Osteocyte (in vitro differentiated cells): ENCODE data around the gene S1PR4. TPM values are rescaled to one million over a fixed set of nuclear protein-coding genes. Genes with fewer than 3 reads are reported as not detected.

Experiments used
- DNase-seq: peaks from one replicate; pipeline ENCODE4 v3.0.0; 2021; ENCODE audit warnings: mixed read lengths; ENCODE audit not compliant: unreplicated experiment; ENCODE audit errors: extremely low spot score
- H3K27ac Mint-ChIP-seq: one replicate; pipeline ENCODE4 v1.8.0; 2021; ENCODE audit warnings: mild to moderate bottlenecking, mixed read lengths; ENCODE audit not compliant: unreplicated experiment
- H3K27me3 Mint-ChIP-seq: one replicate; pipeline ENCODE4 v1.8.0; 2021; ENCODE audit warnings: mixed read lengths; ENCODE audit not compliant: unreplicated experiment
- H3K36me3 Mint-ChIP-seq: one replicate; pipeline ENCODE4 v1.8.0; 2021; ENCODE audit warnings: mixed read lengths; ENCODE audit not compliant: unreplicated experiment
- H3K4me1 Mint-ChIP-seq: one replicate; pipeline ENCODE4 v1.8.0; 2021; ENCODE audit warnings: mixed read lengths; ENCODE audit not compliant: unreplicated experiment
- H3K4me3 Mint-ChIP-seq: one replicate; pipeline ENCODE4 v1.8.0; 2021; ENCODE audit warnings: mild to moderate bottlenecking, moderate library complexity, mixed read lengths; ENCODE audit not compliant: unreplicated experiment
- H3K9me3 Mint-ChIP-seq: one replicate; pipeline ENCODE4 v1.8.0; 2021; ENCODE audit warnings: mixed read lengths; ENCODE audit not compliant: unreplicated experiment
- CTCF ChIP-seq: fragments of 200-600 bp; sonication (generic); IDR thresholded peaks from 2 replicates; pipeline ENCODE4 v1.5.0; 2021; ENCODE audit warnings: antibody characterized with exemption, mild to moderate bottlenecking, moderate library complexity
- total RNA-seq: library from RNA; stranded (reverse); gene quantifications from 2 replicates; pipeline ENCODE4 v1.2.1, GENCODE V29; 2021

The S1PR4 gene
- total RNA-seq, 1 donor from 2014 or later, result not detected

GRCh38 chr19:3149089-3149488, 29.5 kb upstream of the S1PR4 start:
- H3K4me3 Mint-ChIP-seq, result no peak overlapping the region
- H3K27ac Mint-ChIP-seq, result no peak overlapping the region
- no peaks in the 10 kb centered on the region for H3K27me3 Mint-ChIP-seq
- TF ChIP-seq CTCF, result no peak
- H3K36me3 Mint-ChIP-seq, result no peaks in the 10 kb centered on the region
- H3K4me1 Mint-ChIP-seq, result no peaks in the 10 kb centered on the region
- DNase-seq, result no peak
- no peaks in the 10 kb centered on the region for H3K9me3 Mint-ChIP-seq

DNA sequence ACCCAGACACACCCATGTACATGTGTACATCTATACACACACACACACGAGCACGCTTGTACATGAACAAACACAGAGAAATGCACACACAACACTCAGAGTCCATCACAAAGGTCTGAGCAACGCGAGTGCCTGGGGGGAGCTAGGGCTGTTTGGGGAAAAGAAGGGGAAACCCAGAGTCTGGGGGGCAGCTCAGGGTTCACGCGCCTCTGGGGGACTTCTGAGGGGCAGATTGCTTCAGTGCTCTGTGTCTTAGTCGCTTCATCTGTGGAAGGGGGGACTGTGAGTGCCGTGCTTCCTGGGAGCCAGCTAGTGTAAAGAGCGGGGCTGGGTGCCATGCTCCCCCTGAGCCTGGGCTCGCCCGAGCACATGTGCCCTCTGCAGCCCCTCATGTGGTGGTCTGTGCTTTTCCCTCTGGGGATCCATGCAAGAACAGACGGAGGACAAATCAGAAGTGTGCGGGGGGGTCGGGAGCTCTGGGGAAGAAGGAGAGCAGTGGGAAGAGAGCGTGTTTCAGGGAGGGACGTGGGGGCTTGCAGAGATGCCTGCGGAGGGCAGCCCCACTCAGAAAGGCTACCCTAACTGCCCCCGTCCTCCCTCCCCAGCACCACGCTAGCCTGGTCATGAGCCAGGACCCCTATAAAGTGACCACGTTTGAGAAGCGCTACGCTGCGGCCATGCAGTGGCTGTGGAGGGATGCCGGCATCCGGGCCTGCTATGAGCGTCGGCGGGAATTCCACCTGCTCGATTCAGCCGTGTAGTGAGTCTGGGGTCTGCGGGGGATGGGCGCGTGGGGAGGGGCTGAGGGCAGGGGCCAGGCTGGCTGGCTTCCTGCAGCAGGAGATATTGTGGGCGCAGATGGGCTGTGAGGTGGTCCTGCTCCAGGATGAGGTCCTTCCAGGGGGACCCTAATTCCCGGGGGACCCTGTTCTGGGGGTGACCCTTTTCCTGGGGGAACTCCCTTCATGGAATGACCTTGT, 28.8 kb upstream of the S1PR4 start:
- TF ChIP-seq CTCF, result no peak
- DNase-seq, result no peak
- H3K27me3 Mint-ChIP-seq, result no peaks in the 10 kb centered on the region
- no peaks in the 10 kb centered on the region for H3K36me3 Mint-ChIP-seq
- H3K4me1 Mint-ChIP-seq, result peaks cover 2% of the 10 kb centered on the region
- no peak overlapping the region for H3K27ac Mint-ChIP-seq
- H3K4me3 Mint-ChIP-seq, result no peak overlapping the region
- H3K9me3 Mint-ChIP-seq, result no peaks in the 10 kb centered on the region

- Mint-ChIP-seq H3K4me3 (no peak overlapping the region), H3K9me3 (no peaks in the 10 kb centered on the region), H3K4me1 (peaks cover 5% of the 10 kb centered on the region), H3K36me3 (no peaks in the 10 kb centered on the region), H3K27ac (no peak overlapping the region), H3K27me3 (no peaks in the 10 kb centered on the region)
- no peak for TF ChIP-seq CTCF
- DNase-seq, result no peak
Observed at GRCh38 chr19:3150739-3151329, 27.7 kb upstream of the S1PR4 start.

DNA sequence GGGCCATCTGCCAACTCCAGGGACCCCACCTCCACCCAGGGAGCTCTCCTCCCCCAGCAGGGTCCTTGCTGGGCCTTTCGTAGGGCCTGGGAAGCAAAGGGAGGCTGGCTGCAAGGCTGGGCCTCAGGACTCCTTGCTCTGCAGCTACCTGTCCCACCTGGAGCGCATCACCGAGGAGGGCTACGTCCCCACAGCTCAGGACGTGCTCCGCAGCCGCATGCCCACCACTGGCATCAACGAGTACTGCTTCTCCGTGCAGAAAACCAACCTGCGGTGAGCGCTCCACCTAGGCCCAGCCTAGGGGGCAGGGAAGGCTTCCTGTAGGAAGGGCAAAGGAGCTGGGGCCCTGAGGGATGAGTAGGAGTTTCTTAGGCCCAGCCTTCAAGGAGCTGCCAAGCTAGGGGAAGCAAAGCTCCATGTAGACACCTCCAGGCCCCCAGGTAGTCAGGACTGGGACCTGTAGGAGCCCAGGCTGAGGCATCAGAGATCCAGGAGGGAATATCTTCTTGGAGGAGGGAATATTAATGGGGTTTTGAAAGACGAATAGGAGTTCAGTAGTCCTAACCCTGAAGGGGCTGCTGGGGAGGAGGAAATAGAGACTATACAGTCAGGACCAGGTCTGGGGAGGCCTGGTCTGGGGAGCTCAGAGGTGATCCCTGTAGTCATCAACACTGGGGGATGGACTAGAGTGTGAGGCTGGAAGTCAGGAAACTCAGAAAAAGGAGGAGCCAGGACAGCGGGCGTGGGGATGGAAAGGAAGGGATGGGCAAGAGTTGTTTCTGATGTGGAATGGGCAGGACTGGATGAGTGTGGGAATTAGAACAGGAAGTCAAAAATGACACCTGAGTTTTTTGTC, 26.8 kb upstream of the S1PR4 start:
- peaks cover 5% of the 10 kb centered on the region for H3K4me1 Mint-ChIP-seq
- no peak overlapping the region for H3K4me3 Mint-ChIP-seq
- H3K27ac Mint-ChIP-seq, result no peak overlapping the region
- no peak for DNase-seq
- no peaks in the 10 kb centered on the region for H3K9me3 Mint-ChIP-seq
- TF ChIP-seq CTCF, result no peak
- H3K36me3 Mint-ChIP-seq, result no peaks in the 10 kb centered on the region
- no peaks in the 10 kb centered on the region for H3K27me3 Mint-ChIP-seq
